ENCODE results near the gene TEX22. TPM values are rescaled to one million over a fixed set of nuclear protein-coding genes. Genes with fewer than 3 reads are reported as not detected.

The TEX22 gene
- total and polyA plus RNA-seq, 2 donors (not counting 1 experiment from before 2014, with no cell fraction given), result 1.7 to 7.0 TPM

- TF ChIP-seq CTCF (IDR thresholded peaks at IDR 0.05), result no peak
- no peak for TF ChIP-seq EZH2 (IDR thresholded peaks at IDR 0.05; ENCODE audit: borderline replicate concordance, insufficient read depth, low read depth, low read length, poor library complexity, severe bottlenecking)
- CTCF ChIA-PET, result no interaction called here
These were observed 47.0 kb downstream of the TEX22 start for GRCh38 chr14:105445290-105445689.

GRCh38 chr14:105445901-105446845 is 47.8 kb downstream of the TEX22 start:
- Histone ChIP-seq H3K9ac (ENCODE audit: low read length) (no peak overlapping the region), H3K4me3 (ENCODE audit: control extremely low read depth in 1 of 5, extremely low read depth in 1 of 5, insufficient read depth in 1 of 5, low read depth in 2 of 5, low read length in 4 of 5) (no peak overlapping the region), H3K4me2 (replicated peaks; ENCODE audit: low read depth, low read length, poor library complexity, severe bottlenecking) (no peak overlapping the region), H3K27ac (ENCODE audit: low read length in 2 of 2) (no peak overlapping the region), H3K4me1 (ENCODE audit: control insufficient read depth in 2 of 2, insufficient read depth in 2 of 2, low read length in 2 of 2) (no peaks in the 10 kb centered on the region), H3K36me3 (replicated peaks in 1 of 2; ENCODE audit: control extremely low read depth in 1 of 2, control insufficient read depth in 1 of 2, extremely low read depth in 1 of 2, insufficient read depth in 2 of 2, low read length in 1 of 2) (peaks cover 0 to 20% of the 10 kb centered on the region in 2 experiments), H3K27me3 (replicated peaks in 1 of 4; ENCODE audit: control extremely low read depth in 1 of 4, control insufficient read depth in 3 of 4, insufficient read depth in 4 of 4, low read length in 3 of 4) (no peaks in the 10 kb centered on the region), H2AFZ (ENCODE audit: insufficient read depth, low read depth, low read length, poor library complexity, severe bottlenecking) (no peak overlapping the region), H3K79me2 (ENCODE audit: control insufficient read depth, insufficient read depth, low read length) (peaks cover 48% of the 10 kb centered on the region), H3K9me3 (ENCODE audit: control extremely low read depth in 1 of 3, control insufficient read depth in 2 of 3, insufficient read depth in 1 of 3, low read length in 2 of 3) (no peaks in the 10 kb centered on the region), H4K20me1 (ENCODE audit: control insufficient read depth, insufficient read depth, low read length, poor library complexity, severe bottlenecking) (peaks cover 41% of the 10 kb centered on the region)
- Mint-ChIP-seq H3K4me3 (no peak overlapping the region), H3K27me3 (no peaks in the 10 kb centered on the region), H3K9me3 (ENCODE audit: insufficient read depth) (no peaks in the 10 kb centered on the region), H3K27ac (no peak overlapping the region), H3K4me1 (no peaks in the 10 kb centered on the region)
- DNase-seq (no peak), ATAC-seq (ENCODE audit: low read depth) (no peak)
- ChIA-PET POLR2A (no interaction called here), CTCF (interaction anchor here (0.9 kb wide), 1 partner anchor 44 kb away, joined by 3 read pairs; no protein-coding TSS in a partner anchor)
- TF ChIP-seq CTCF (IDR thresholded peaks at IDR 0.05) (no peak), EZH2 (IDR thresholded peaks at IDR 0.05; ENCODE audit: borderline replicate concordance, insufficient read depth, low read depth, low read length, poor library complexity, severe bottlenecking) (no peak)
- 92% methylated on average over 25 of the region's 26 CpGs for WGBS (ENCODE audit: insufficient coverage)
- intact Hi-C loops (cut with micrococcal nuclease), result no loop called here

More at GRCh38 chr14:105445290-105445689, 47.0 kb downstream of the TEX22 start:
- no peak for ATAC-seq (ENCODE audit: low read depth)
- Histone ChIP-seq H3K9ac (ENCODE audit: low read length) (no peak overlapping the region), H3K9me3 (ENCODE audit: control extremely low read depth in 1 of 3, control insufficient read depth in 2 of 3, insufficient read depth in 1 of 3, low read length in 2 of 3) (no peaks in the 10 kb centered on the region), H3K4me1 (ENCODE audit: control insufficient read depth in 2 of 2, insufficient read depth in 2 of 2, low read length in 2 of 2) (no peaks in the 10 kb centered on the region), H3K36me3 (replicated peaks in 1 of 2; ENCODE audit: control extremely low read depth in 1 of 2, control insufficient read depth in 1 of 2, extremely low read depth in 1 of 2, insufficient read depth in 2 of 2, low read length in 1 of 2) (peaks cover 0 to 11% of the 10 kb centered on the region in 2 experiments), H3K4me3 (ENCODE audit: control extremely low read depth in 1 of 5, extremely low read depth in 1 of 5, insufficient read depth in 1 of 5, low read depth in 2 of 5, low read length in 4 of 5) (no peak overlapping the region), H3K27ac (ENCODE audit: low read length in 2 of 2) (no peak overlapping the region), H3K27me3 (replicated peaks in 1 of 4; ENCODE audit: control extremely low read depth in 1 of 4, control insufficient read depth in 3 of 4, insufficient read depth in 4 of 4, low read length in 3 of 4) (no peaks in the 10 kb centered on the region), H3K4me2 (replicated peaks; ENCODE audit: low read depth, low read length, poor library complexity, severe bottlenecking) (no peak overlapping the region), H2AFZ (ENCODE audit: insufficient read depth, low read depth, low read length, poor library complexity, severe bottlenecking) (no peak overlapping the region), H4K20me1 (ENCODE audit: control insufficient read depth, insufficient read depth, low read length, poor library complexity, severe bottlenecking) (peaks cover 47% of the 10 kb centered on the region), H3K79me2 (ENCODE audit: control insufficient read depth, insufficient read depth, low read length) (peaks cover 53% of the 10 kb centered on the region)
- Mint-ChIP-seq H3K27me3 (no peaks in the 10 kb centered on the region), H3K4me3 (no peak overlapping the region), H3K27ac (no peak overlapping the region), H3K4me1 (no peaks in the 10 kb centered on the region), H3K9me3 (ENCODE audit: insufficient read depth) (no peaks in the 10 kb centered on the region)
- intact Hi-C loops (cut with micrococcal nuclease), result no loop called here
- WGBS (ENCODE audit: insufficient coverage), result 82% methylated on average over 24 of the region's 24 CpGs
- no peak for DNase-seq
- POLR2A ChIA-PET, result no interaction called here
